Right lobe of liver (tissue), 6 donors: ENCODE results near the gene CRLF2. TPM values are rescaled to one million over a fixed set of nuclear protein-coding genes. Genes with fewer than 3 reads are reported as not detected.

Experiments
- ATAC-seq, 4 donors: fragments of 200-7000 bp; cut with Tn5 transposase; one replicate each; pipeline ENCODE4 v1.9.1; 2020; ENCODE audit warnings: mild to moderate bottlenecking in 4 of 4, moderate library complexity in 4 of 4
- DNase-seq, 3 donors: peaks; one replicate each; pipeline ENCODE4 v3.0.0-alpha.2; 2020
- H3K27ac ChIP-seq, 3 donors: fragments of 200-600 bp; one replicate each; pipeline ENCODE4 v1.8.0; 2022
- H3K27me3 ChIP-seq, 2 donors: fragments of 200-600 bp; one replicate each; pipeline ENCODE4 v1.8.0; 2022
- H3K36me3 ChIP-seq, 4 donors: fragments of 200-600 bp; sonication (generic) in 1 of 4; one replicate each; pipeline versions ENCODE4 v1.5.1 to v1.8.0; 2017 to 2022; ENCODE audit warnings: control low read depth in 1 of 4
- H3K4me1 ChIP-seq, 4 donors: fragments of 200-600 bp; sonication (generic) in 1 of 4; one replicate each; pipeline versions ENCODE4 v1.5.1 to v1.8.0; 2017 to 2022; ENCODE audit warnings: control low read depth in 1 of 4
- H3K4me3 ChIP-seq, 3 donors: fragments of 200-600 bp; one replicate each; pipeline ENCODE4 v1.8.0; 2022
- H3K9me3 ChIP-seq, 4 donors: fragments of 200-600 bp; sonication (generic) in 1 of 4; one replicate each; pipeline versions ENCODE4 v1.5.1 to v1.8.0; 2017 to 2022; ENCODE audit warnings: control low read depth in 1 of 4
- POLR2A ChIP-seq: fragments of 450-650 bp; IDR thresholded peaks from one replicate; pipeline ENCODE4 v1.6.1; 2017; ENCODE audit warnings: antibody characterized with exemption, mild to moderate bottlenecking
- WGBS: methylation state at CpG from one replicate; pipeline ENCODE4 v1.1.6; 2018; ENCODE audit warnings: low coverage, low lambda C conversion rate; ENCODE audit not compliant: insufficient coverage; ENCODE audit errors: missing lambda C conversion rate; 5-methylcytosine and 5-hydroxymethylcytosine counted together
- intact Hi-C, 2 donors: fragments of 100-400 bp; cut with DNase I; formaldehyde crosslinking; loops; one replicate each; pipeline versions ENCODE4 v1.11.2 to v1.14.1; 2022
- total RNA-seq, 6 experiments: library from RNA; depleted of rRNA in 2 of 6; stranded (reverse); fragments of >200 nt in 2 of 6; fragmentation: NEBNext Ultra II Directional in 3 of 6; extraction: Animal tissue kit (Norgen Biotek cat#: 25700) in 3 of 6; gene quantifications; one replicate each; pipeline versions ENCODE4 v1.1.0 to v1.2.4, GENCODE V29; 2016 to 2023
- TF ChIP-seq, protein P1 (sequence below), 4 donors: fragments of 200-600 bp in 3 of 4; fragments of 450-650 bp in 1 of 4; IDR thresholded peaks; one replicate each; pipeline versions ENCODE4 v1.5.1 to v1.8.0; 2016 to 2022; ENCODE audit warnings: antibody characterized with exemption in 4 of 4, mild to moderate bottlenecking in 2 of 4
- donor health status: DM: no; HTN: yes; CAD: no.
- donor health status: DM: no; HTN: no; CAD: no.
- donor health status: DM: no; HTN: no; CAD: no.
- donor health status: DM: no; HTN: yes; CAD: no.
- donor health status: DM: no; HTN: yes; CAD: no.

CRLF2 gene
- total RNA-seq, 6 experiments from 2014 or later, result 0.55 TPM; not detected in 5

DNA sequence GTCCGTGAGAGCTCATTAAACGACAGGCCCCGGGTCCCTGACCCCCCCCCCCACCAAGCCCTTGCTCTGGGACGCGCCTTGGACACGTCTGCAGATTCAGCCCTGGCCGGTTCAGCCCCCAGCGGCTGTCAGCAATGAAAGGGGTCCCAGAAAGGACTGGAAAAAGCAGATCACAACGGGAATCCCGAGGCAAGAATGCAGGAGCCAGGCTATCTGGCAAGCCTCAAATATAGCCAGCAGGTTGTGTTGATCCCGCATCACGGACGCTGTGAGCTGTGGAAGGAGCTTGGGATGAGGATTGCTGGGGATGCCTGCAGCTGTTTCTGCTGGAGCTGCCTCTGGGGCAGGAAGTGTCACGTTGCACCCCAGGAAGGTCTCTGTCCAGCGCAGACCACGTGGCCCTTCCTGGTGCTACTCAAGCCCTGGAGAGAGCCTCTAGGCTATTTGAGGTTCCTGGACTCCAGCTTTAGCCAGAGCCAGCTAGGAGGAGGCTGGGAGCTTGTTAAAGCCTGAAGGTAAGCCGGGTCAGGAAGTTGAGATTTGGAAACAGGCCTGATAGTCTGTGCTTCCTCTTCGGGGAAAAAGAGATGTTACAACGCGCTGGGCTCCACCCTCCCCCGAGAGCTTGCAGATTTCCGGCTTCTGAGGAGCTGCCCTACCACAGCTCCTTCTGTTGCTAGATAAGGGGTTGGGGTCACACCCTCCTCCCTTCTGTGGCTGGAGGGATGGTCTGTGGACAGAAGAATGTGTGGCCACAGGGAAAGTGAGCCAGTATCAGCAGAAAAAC, 36.8 kb upstream of the CRLF2 start:
- under 1% methylated on average over 13 of the region's 22 CpGs for WGBS
- DNase-seq, result peak; percentile 53 to 64 (median 63)
- intact Hi-C loops, result no loop called here
- Histone ChIP-seq H3K27me3 (no peaks in the 10 kb centered on the region), H3K4me1 (no peaks in the 10 kb centered on the region), H3K4me3 (no peak overlapping the region), H3K36me3 (no peaks in the 10 kb centered on the region), H3K9me3 (no peaks in the 10 kb centered on the region), H3K27ac (peak overlapping the region in 2 of 3 donors; percentile 47 to 57)
- peak; percentile 73 to 82 (median 82) for ATAC-seq
- no peak for TF ChIP-seq POLR2A
- TF ChIP-seq, protein P1, sequence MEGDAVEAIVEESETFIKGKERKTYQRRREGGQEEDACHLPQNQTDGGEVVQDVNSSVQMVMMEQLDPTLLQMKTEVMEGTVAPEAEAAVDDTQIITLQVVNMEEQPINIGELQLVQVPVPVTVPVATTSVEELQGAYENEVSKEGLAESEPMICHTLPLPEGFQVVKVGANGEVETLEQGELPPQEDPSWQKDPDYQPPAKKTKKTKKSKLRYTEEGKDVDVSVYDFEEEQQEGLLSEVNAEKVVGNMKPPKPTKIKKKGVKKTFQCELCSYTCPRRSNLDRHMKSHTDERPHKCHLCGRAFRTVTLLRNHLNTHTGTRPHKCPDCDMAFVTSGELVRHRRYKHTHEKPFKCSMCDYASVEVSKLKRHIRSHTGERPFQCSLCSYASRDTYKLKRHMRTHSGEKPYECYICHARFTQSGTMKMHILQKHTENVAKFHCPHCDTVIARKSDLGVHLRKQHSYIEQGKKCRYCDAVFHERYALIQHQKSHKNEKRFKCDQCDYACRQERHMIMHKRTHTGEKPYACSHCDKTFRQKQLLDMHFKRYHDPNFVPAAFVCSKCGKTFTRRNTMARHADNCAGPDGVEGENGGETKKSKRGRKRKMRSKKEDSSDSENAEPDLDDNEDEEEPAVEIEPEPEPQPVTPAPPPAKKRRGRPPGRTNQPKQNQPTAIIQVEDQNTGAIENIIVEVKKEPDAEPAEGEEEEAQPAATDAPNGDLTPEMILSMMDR (IDR thresholded peaks at IDR 0.05), result no peak

DNA sequence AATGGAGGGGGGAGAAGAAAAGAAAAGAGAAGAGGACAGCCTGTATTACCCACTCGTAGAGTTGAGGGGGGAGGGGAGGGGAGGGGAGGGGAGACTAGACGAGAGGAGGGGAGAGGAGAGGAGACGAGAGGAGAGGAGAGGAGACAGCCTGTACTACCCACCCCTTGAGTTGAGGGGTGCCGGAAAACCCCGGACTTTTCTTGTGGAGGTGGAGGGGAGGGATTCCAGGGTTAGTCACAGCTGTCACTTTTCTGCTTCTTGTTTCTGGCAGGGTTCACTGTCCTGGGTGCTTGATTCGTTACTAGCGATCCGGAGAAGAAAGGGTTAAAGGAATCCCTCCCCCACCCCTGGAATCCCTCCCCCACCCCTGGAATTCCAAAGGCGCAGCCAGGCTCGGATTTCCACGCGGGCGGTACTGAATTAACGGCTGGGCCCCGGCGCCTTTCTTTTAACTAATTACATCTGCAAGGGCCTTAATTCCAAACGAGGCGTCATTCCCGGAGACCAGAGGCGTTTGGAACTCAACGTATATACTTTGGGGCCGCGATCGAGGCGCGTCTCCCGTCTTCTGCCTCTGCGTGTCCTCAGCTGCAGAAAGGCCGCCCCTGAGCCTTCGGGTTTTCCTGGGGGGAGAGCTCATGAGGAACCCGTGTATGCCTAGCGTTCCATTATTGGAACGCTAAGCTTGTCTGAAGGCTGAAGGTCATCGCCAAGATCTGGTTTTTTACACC, 36.0 kb upstream of the CRLF2 start:
- H3K36me3 ChIP-seq, result no peaks in the 10 kb centered on the region
- H3K27ac ChIP-seq, result peak overlapping the region in 2 of 3 donors; percentile 47 to 57
- intact Hi-C loops, result no loop called here
- DNase-seq, result no peak
- 7% methylated on average over 18 of the region's 34 CpGs for WGBS
- H3K27me3 ChIP-seq, result no peaks in the 10 kb centered on the region
- no peak for ATAC-seq
- no peaks in the 10 kb centered on the region for H3K9me3 ChIP-seq
- TF ChIP-seq, protein P1 (IDR thresholded peaks at IDR 0.05), result no peak
- TF ChIP-seq POLR2A, result no peak
- no peak overlapping the region for H3K4me3 ChIP-seq
- no peaks in the 10 kb centered on the region for H3K4me1 ChIP-seq

DNA sequence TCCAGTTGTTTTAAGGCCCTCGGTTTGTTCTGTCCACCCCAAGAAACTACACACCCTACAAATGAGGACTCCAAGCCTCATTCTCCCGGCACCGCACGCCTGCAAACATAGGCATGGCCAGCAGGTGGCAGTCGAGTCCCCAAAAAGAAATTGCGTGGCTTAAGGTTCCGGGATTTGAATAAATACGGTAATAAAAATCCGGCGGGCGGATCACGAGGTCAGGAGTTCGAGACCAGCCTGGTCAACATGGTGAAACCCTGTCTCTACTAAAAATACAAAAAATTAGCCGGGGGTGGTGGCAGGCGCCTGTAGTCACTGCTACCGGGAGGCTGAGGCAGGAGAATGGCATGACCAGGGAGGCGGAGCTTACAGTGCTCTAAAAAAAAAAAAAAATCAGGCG, 34.4 kb upstream of the CRLF2 start:
- TF ChIP-seq, protein P1 (IDR thresholded peaks at IDR 0.05), result peak; percentile 61 to 84 (median 81)
- TF ChIP-seq POLR2A, result no peak
- 11% methylated on average over 17 of the region's 18 CpGs for WGBS
- intact Hi-C loops, result no loop called here

DNA sequence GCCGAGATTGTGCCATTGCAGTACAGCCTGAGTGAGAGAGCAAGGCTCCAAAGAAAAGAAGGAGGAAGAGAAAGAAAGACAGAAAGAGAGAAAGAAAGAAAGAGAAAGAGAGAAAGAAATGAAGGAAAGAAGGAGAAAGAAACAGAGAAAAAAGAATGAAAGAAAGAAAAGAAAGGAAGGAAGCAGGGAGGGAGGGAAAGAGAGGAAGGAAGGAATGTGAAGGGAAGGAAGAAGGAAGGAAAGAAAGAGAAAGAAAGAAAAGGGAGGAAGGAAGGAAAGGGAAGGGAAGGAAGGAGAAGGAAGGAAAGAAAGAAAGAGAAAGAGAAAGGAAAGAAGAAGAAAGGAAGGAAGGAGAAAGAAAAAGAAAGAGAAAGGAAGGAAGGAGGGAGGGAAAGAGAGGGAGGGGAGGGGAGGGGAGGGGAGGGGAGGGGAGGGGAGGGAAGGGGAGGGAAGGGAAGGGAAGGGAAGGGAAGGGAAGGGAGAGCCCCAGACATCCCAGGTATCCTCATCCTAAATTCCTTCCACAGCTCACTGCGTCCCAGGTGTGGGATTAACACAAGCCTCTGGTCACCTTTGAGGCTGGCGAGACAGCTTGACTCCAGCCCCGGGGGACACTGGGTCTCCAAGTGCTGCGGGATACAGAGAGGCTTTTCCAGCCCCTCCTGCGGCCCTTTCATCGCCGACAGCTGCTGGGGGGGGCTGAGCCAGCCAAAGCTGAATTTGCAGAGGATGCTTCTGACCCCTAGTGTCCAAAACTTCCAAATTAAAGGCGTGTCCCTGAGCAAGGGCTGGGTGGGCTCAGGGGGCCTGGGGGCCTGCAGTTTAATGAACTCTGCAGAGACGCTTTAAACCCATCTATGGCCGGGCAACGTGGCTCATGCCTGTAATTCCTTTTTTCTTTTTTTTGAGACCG, 32.0 kb upstream of the CRLF2 start:
- no peaks in the 10 kb centered on the region for H3K4me1 ChIP-seq
- H3K27ac ChIP-seq, result no peak overlapping the region
- intact Hi-C loops, result no loop called here
- WGBS, result 16% methylated on average over 6 of the region's 13 CpGs
- no peaks in the 10 kb centered on the region for H3K27me3 ChIP-seq
- TF ChIP-seq, protein P1 (IDR thresholded peaks at IDR 0.05), result no peak
- TF ChIP-seq POLR2A, result no peak
- no peak overlapping the region for H3K4me3 ChIP-seq
- H3K9me3 ChIP-seq, result no peaks in the 10 kb centered on the region
- ATAC-seq (no peak), DNase-seq (no peak)
- no peaks in the 10 kb centered on the region for H3K36me3 ChIP-seq

More for the DNA sequence above, 34.4 kb upstream of the CRLF2 start:
- Histone ChIP-seq H3K27ac (no peak overlapping the region), H3K36me3 (no peaks in the 10 kb centered on the region), H3K27me3 (no peaks in the 10 kb centered on the region), H3K4me3 (no peak overlapping the region), H3K4me1 (no peaks in the 10 kb centered on the region), H3K9me3 (no peaks in the 10 kb centered on the region)
- DNase-seq, result peak; percentile 64 to 77 (median 75)
- ATAC-seq, result peak; percentile 60 to 81 (median 72)
